NCI-H2107 treated with DMSO at 0.1 percent for 48 hours (cell line): ENCODE measurements around the gene BRD4.

Experiments
- DNase-seq: peaks from one replicate; lab custom pipeline; 2025; ENCODE audit not compliant: unreplicated experiment; lab: John Stamatoyannopoulos, UW

BRD4 gene

GRCh38 chr19:15268192-15268927 is 64.0 kb downstream of the BRD4 start:
- no peak for DNase-seq

DNA sequence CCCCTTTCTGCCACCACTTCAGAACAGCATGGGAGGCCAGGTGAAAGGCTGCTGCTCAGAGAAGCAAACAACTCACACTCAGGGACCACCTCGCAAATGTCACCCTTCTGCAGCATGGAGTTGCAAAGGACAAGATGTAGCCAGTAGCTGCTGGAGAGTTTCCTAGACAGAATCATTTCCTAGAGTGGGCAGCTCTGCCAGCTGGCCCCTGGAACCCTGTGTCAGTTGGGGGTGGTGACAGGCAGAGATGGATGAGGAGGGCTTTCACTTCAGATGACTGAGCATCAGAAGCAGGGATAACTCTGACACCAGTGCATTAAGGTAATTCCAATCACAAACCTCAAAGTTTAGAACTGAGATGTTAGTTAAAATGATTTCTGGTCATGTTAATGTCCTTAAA is 65.7 kb downstream of the BRD4 start:
- no peak for DNase-seq

DNA sequence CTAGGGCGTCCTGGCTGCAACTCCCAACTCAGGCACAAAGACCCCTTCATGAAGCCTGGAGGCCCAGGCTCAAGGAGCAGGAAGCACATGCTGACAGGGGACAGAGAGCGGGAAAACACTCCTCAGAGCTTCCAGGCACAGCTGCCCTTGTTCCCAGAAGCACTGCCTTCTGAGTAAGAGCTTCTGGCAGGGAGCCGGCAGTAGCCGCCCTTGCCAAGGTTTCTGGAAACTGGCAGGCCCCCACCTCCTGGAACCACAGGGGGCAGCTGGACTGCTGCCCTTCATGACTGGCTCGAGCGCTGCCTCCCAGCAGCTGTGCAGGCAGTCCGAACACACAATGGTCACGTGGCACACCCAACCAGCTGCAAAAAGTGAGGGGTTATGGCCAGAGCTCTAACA is 66.5 kb downstream of the BRD4 start:
- DNase-seq: no peak

DNA sequence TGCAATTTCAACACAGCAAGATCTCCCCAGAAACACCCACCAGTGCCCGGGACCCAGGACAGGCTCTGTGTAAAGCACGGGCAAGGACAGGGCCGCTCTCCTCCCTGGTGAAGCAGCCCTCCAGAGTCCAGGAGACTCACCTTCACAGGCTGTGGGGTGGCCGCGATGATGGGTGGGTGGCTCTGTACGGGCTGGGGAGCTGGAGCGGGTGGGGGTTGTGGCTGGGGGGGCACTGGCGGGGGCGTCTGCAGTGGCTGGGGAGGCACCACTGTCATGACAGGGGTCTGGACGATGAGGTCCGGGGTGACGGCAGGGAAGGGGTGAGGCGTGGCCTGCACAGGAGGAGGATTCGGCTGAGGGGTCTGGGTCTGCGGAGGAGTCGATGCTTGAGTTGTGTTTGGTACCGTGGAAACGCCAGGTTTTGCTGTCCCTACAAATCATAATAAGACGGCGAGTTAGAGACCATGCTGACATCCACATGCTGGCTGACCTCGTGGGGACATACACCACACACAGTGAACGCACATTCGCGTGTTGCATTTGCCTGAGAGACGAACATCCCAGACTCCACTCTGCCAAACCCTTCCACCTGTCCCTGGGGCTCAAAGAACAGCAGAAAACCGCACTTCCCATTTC is 67.0 kb downstream of the BRD4 start:
- DNase-seq: no peak

- no peak for DNase-seq
Observed at GRCh38 chr19:15264933-15265206, 67.5 kb downstream of the BRD4 start.

DNA sequence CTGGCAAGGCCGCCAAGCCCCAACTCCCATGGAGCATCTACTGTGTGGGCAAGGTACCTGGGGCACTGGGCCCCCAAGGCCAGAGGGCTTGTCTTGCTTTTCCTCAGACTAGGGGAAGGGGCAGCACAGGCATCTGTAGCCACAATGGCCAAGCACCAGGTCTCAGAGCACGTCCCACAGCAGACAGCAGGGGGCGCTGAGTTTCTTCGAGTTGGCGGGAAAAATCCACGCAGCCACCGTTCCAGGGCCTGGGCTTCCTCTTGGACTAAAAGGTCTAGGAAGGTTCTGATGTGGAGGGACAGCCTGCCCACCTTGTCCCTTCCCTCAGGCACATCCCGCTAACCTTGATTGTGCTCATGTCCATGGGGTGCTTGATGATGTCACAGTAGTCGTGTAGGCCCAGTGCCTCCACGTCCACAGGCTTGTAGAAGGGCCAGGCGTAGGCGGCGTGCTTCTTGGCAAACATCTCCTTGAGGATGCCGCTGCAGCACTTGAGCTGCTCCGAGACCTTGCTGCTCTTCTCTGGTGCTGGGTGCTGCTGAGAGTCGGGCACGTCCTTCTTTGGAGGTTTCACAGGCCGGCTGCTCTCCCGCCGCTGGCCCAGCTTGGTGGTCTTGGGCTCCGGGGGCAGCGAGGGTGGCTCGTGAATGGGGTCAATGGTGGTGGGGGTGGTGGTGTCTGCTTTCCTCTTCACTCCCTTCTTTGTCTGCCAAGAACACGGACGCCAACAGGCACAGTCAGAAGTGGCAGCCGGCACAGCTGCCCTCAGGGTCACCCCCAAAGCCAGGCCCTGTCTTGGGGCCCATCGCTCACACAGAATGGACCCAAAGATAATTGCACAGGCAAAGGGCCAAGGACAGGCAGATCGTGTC is 68.0 kb downstream of the BRD4 start:
- DNase-seq: peak; percentile 19

DNA sequence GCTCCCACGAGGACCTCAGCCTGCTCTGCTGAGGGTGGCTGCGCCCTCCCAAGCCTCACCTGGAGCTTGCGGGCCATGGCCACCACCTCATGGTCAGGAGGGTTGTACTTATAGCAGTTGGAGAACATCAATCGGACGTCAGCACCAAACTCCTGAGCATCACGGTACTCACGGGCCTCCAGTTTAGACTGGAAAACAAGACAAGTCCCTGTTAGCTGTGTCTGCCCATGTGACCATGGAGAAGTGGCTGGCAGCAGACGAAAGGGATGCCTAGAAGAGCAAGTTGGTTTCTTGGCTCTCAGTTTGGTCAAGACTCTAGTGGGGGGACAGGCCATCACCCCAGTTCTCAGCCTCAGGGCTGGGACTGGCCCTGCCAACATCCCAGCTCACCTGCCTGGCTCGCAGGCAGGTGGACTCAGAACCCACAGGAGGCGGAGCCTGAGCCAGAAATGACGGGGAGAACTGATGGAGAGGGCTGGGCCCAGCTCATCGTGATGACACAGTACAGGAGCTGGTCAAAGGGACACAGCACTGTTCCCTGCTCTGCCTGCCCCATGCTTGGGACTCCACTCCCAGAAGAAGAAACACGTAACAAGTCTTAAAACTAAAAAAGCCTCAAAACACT is 68.9 kb downstream of the BRD4 start:
- DNase-seq: no peak

GRCh38 chr19:15262011-15262410 is 70.3 kb downstream of the BRD4 start:
- no peak for DNase-seq

- DNase-seq: no peak
Observed at GRCh38 chr19:15260939-15261338, 71.4 kb downstream of the BRD4 start.

DNA sequence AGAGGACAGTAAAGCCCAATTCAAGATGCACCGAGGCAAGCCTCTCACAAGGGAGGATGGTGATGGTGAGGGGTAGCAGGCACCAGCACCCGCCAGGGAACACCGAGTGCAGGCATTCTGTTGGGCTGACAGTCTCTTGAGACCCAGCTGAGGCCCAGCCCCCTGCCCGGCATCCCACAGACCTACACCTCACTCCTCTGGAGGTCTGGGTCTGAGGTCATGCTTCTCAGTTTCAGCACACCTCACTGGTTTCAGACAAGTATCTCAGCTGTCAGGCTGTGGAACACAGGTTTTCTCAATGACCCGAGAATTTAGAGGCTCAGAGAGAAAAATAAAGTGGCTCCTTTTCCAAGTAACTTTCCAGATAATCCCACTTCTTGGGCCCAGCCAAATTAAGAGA is 72.4 kb downstream of the BRD4 start:
- no peak for DNase-seq

DNA sequence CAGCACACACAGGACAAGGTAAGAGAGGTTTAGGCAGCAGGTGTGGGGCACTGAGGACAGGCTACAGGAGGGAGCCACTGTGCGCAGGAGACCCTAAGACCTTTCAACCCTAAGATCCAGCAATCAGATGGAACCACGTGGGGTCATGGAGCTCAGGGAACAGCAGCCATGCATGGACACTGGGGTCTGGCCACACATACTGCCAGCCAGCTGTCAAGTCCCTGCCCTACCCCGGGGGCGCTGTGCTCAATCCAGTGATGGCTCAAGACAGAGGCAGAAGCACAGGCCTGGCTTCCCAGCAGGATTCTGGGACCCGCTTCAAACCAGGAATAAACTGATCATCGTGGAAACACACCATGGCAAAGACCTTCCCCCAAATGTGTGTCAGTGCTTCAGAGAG is 74.6 kb downstream of the BRD4 start:
- no peak for DNase-seq

- no peak for DNase-seq
Observed at GRCh38 chr19:15256708-15257331, 75.5 kb downstream of the BRD4 start.

GRCh38 chr19:15255359-15255990 is 76.9 kb downstream of the BRD4 start:
- no peak for DNase-seq

DNA sequence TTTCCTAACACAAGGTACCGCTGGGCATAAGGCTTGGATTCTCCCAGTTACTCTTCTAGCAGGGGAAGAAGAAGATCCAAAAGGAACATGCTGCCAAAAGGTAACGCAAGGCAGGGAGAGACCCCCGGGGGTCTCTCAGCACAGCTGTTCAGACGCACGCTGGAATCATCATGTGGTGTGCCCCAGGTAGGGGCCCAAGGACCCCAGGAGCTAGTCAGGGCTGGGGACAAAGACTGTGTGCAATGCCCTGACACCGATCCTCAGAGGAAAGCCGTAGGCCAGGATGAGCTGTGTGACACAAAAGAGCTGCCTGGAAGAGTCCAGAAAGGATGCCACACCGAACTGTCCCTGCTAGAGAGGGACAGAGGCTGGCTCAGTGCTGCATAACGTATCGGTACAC is 77.8 kb downstream of the BRD4 start:
- DNase-seq: no peak

DNA sequence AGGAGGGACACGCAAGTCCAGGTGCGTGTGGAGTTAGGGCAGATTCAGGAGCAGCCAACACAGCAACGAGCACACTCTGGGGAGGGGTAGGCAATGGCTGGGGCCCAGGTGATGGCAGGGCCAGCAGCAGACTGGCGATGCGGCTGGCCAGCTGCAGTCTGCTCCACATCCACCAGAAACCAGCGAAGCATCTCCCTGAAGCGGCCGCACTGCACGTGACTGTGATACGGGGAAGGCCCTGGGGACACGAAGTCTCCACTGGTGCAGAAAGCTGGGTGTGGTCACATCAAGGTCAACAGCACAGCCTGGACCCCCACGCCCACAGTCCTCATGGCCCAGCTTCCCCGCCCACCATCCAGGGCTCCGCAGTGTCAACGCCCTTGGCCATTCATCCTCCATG is 78.8 kb downstream of the BRD4 start:
- no peak for DNase-seq

DNA sequence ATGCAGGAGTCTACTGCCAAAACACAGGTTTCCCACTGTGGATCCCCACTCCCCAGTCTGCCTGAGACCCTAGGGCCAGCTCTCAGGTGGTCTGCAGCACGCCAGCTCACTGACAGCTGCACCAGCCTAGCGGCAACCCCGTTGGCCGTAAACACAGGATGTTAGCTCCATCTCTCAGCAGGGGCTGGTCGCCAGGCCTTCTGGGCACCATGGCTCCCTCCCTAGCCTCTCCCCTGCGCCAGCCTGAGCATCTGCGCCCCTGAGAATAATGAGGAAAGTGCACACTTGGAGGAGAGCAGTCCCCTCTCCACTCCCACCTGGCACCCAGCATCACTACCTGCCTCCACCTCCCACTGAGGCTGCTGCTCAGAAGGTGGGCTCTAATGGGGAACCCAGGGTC is 79.3 kb downstream of the BRD4 start:
- DNase-seq: no peak

- DNase-seq: no peak
Observed at GRCh38 chr19:15252398-15253018, 79.8 kb downstream of the BRD4 start.

GRCh38 chr19:15251749-15252397 is 80.5 kb downstream of the BRD4 start:
- DNase-seq: no peak

- DNase-seq: no peak
Observed at GRCh38 chr19:15251010-15251748, 81.2 kb downstream of the BRD4 start.
